Measurements from ENCODE around the gene ANKRD65.
"Not testable (repeated sequence)": the region's sequence is repeated elsewhere in the genome, so short reads cannot be mapped to it uniquely, and the experiment has no call there.

Gene ANKRD65

GRCh38 chr1:1412311-1412902, 8.7 kb downstream of the ANKRD65 start:
- DNase-seq: not testable (repeated sequence)

- DNase-seq: no peak
Measured at GRCh38 chr1:1411626-1412025, 9.4 kb downstream of the ANKRD65 start.

GRCh38 chr1:1410238-1410637, 10.8 kb downstream of the ANKRD65 start:
- not testable (repeated sequence) for DNase-seq

GRCh38 chr1:1407636-1408318, 13.3 kb downstream of the ANKRD65 start:
- no peak for DNase-seq

GRCh38 chr1:1406821-1407635, 14.0 kb downstream of the ANKRD65 start, which contains the start of gene MRPL20:
TSS of gene MRPL20 (minus strand) at chr1:1407293. CDS start at chr1:1407217, 76 bp downstream.
- peak; percentile 96 for DNase-seq

GRCh38 chr1:1406101-1406820, 14.8 kb downstream of the ANKRD65 start:
- no peak for DNase-seq

GRCh38 chr1:1403653-1404052, 17.4 kb downstream of the ANKRD65 start:
- no peak for DNase-seq

- not testable (repeated sequence) for DNase-seq
Measured at GRCh38 chr1:1402901-1403392, 18.1 kb downstream of the ANKRD65 start.

- DNase-seq: no peak
Measured at GRCh38 chr1:1402072-1402900, 18.8 kb downstream of the ANKRD65 start.

GRCh38 chr1:1401457-1402010, 19.5 kb downstream of the ANKRD65 start:
- DNase-seq: no peak

- no peak for DNase-seq
Measured at GRCh38 chr1:1400576-1401456, 20.3 kb downstream of the ANKRD65 start.

- no peak for DNase-seq
Measured at GRCh38 chr1:1399872-1400575, 21.1 kb downstream of the ANKRD65 start.

GRCh38 chr1:1399187-1399871, 21.7 kb downstream of the ANKRD65 start, which contains the start of gene CCNL2:
TSS of gene CCNL2 (minus strand) at chr1:1399335. CDS start at chr1:1399306, 29 bp downstream.
- peak; percentile 99 for DNase-seq

- DNase-seq: no peak
Measured at GRCh38 chr1:1398677-1399186, 22.3 kb downstream of the ANKRD65 start.

- DNase-seq: no peak
Measured at GRCh38 chr1:1397839-1398523, 23.1 kb downstream of the ANKRD65 start.

- no peak for DNase-seq
Measured at GRCh38 chr1:1395166-1395565, 25.9 kb downstream of the ANKRD65 start.

- DNase-seq: no peak
Measured at GRCh38 chr1:1394116-1394515, 27.0 kb downstream of the ANKRD65 start.

GRCh38 chr1:1393428-1393827, 27.6 kb downstream of the ANKRD65 start:
- DNase-seq: no peak

Measured in right forelimb (tissue), 1 donor.